Fibroblast of villous mesenchyme (primary cell): ENCODE data around the gene ADCYAP1R1. TPM values are rescaled to one million over a fixed set of nuclear protein-coding genes. Genes with fewer than 3 reads are reported as not detected.
"Not testable (repeated sequence)": the region's sequence is repeated elsewhere in the genome, so short reads cannot be mapped to it uniquely, and the experiment has no call there.

Experiments used
- DNase-seq: peaks from one replicate; pipeline ENCODE4 v3.0.0-alpha.2; 2010; ENCODE audit warnings: low read depth
- H3K4me3 ChIP-seq: 2 replicates; pipeline ENCODE4 v1.5.1; 2011; ENCODE audit warnings: low read depth, mild to moderate bottlenecking, low read length
- CTCF ChIP-seq: IDR thresholded peaks from 2 replicates; pipeline ENCODE4 v1.5.1; 2012; ENCODE audit warnings: low read depth, mild to moderate bottlenecking, low read length; ENCODE audit not compliant: insufficient read depth
- small RNA-seq: library from RNA; depleted of rRNA; stranded (forward); fragments of <200 nt; gene quantifications from one replicate; pipeline ENCODE3, GENCODE V24; 2012
- total RNA-seq: library from RNA; depleted of rRNA; stranded (reverse); fragments of >200 nt; gene quantifications from 2 replicates; pipeline ENCODE4 v1.2.3, GENCODE V29; 2012

Gene ADCYAP1R1
- total RNA-seq, 1 donor, result not detected

GRCh38 chr7:31137234-31137633 is 85.1 kb downstream of the ADCYAP1R1 start:
- DNase-seq, result no peak
- no peak for TF ChIP-seq CTCF
- no peak overlapping the region for H3K4me3 ChIP-seq

- DNase-seq, result no peak
- TF ChIP-seq CTCF, result no peak
- H3K4me3 ChIP-seq, result no peak overlapping the region
These were observed 93.2 kb downstream of the ADCYAP1R1 start for GRCh38 chr7:31145339-31145738.

GRCh38 chr7:31146030-31146429 is 93.9 kb downstream of the ADCYAP1R1 start:
- no peak for TF ChIP-seq CTCF
- H3K4me3 ChIP-seq, result no peak overlapping the region
- DNase-seq, result no peak

- H3K4me3 ChIP-seq, result no peak overlapping the region
- no peak for DNase-seq
- no peak for TF ChIP-seq CTCF
These were observed 94.4 kb downstream of the ADCYAP1R1 start for GRCh38 chr7:31146538-31146937.

- no peak overlapping the region for H3K4me3 ChIP-seq
- DNase-seq, result no peak
- TF ChIP-seq CTCF, result no peak
These were observed 99.7 kb downstream of the ADCYAP1R1 start for GRCh38 chr7:31151849-31152248.

- H3K4me3 ChIP-seq, DNase-seq: not testable (repeated sequence)
These were observed 101.2 kb downstream of the ADCYAP1R1 start for GRCh38 chr7:31153318-31153717.

GRCh38 chr7:31160941-31161340 is 108.8 kb downstream of the ADCYAP1R1 start:
- H3K4me3 ChIP-seq, result no peak overlapping the region
- no peak for DNase-seq
- TF ChIP-seq CTCF, result no peak

Small RNA genes within 50 kb of the gene (small RNA-seq; reads per million reads assigned to genes)
- gene AC006466.1, result not detected

Other genes starting within 250 kb of the ADCYAP1R1 start
- 11.9 and 25.0 TPM in 2 replicates for gene AQP1, start 140.5 kb upstream of the ADCYAP1R1 start, total RNA-seq
- not detected in 2 replicates for gene GHRHR, start 88.4 kb upstream of the ADCYAP1R1 start, total RNA-seq